Endodermal cell (in vitro differentiated cells): Measurements from ENCODE around the gene CDT1. TPM values are rescaled to one million over a fixed set of nuclear protein-coding genes. Genes with fewer than 3 reads are reported as not detected.

ENCODE experiments used
- DNase-seq: peaks from one replicate; pipeline ENCODE4 v3.0.0-alpha.2; 2017
- H3K27ac ChIP-seq: 2 replicates; pipeline ENCODE4 v1.5.1; 2013; ENCODE audit warnings: mild to moderate bottlenecking, low read depth, low read length, moderate library complexity
- H3K27me3 ChIP-seq: 2 replicates; pipeline ENCODE4 v1.6.1; 2013; ENCODE audit warnings: mild to moderate bottlenecking, low read length, moderate library complexity; ENCODE audit not compliant: insufficient read depth, control insufficient read depth, poor library complexity, severe bottlenecking
- H3K36me3 ChIP-seq: 2 replicates; pipeline ENCODE4 v1.7.0; 2013; ENCODE audit warnings: mild to moderate bottlenecking, low read length, moderate library complexity; ENCODE audit not compliant: control insufficient read depth, insufficient read depth
- H3K4me1 ChIP-seq: one replicate; pipeline ENCODE4 v1.7.0; 2013; ENCODE audit warnings: low read length; ENCODE audit not compliant: control insufficient read depth, insufficient read depth
- H3K4me3 ChIP-seq: 2 replicates; pipeline ENCODE4 v1.5.1; 2013; ENCODE audit warnings: mild to moderate bottlenecking, low read length, moderate library complexity
- H3K9ac ChIP-seq: 2 replicates; pipeline ENCODE4 v1.6.1; 2013; ENCODE audit warnings: mild to moderate bottlenecking, low read length, moderate library complexity; ENCODE audit not compliant: poor library complexity, severe bottlenecking; ENCODE audit errors: extremely low read depth
- H3K9me3 ChIP-seq: 2 replicates; pipeline ENCODE4 v1.6.1; 2013; ENCODE audit warnings: mild to moderate bottlenecking, low read length, moderate library complexity; ENCODE audit not compliant: control insufficient read depth
- H3K27ac Mint-ChIP-seq: 2 replicates; pipeline ENCODE4 v1.8.0; 2020; ENCODE audit warnings: mixed read lengths
- H3K27me3 Mint-ChIP-seq: 2 replicates; pipeline ENCODE4 v1.8.0; 2021; ENCODE audit warnings: mild to moderate bottlenecking, mixed read lengths; ENCODE audit not compliant: insufficient read depth
- H3K36me3 Mint-ChIP-seq: 2 replicates; pipeline ENCODE4 v1.8.0; 2020; ENCODE audit warnings: low read depth, mixed read lengths
- H3K4me1 Mint-ChIP-seq: 2 replicates; pipeline ENCODE4 v1.8.0; 2020; ENCODE audit warnings: mixed read lengths
- H3K4me3 Mint-ChIP-seq: 2 replicates; pipeline ENCODE4 v1.8.0; 2020; ENCODE audit warnings: mild to moderate bottlenecking, moderate library complexity, mixed read lengths
- H3K9me3 Mint-ChIP-seq: 2 replicates; pipeline ENCODE4 v1.8.0; 2020; ENCODE audit warnings: mild to moderate bottlenecking, mixed read lengths
- CTCF ChIP-seq: fragments of 200-600 bp; sonication (generic); conservative IDR thresholded peaks from 2 replicates; pipeline ENCODE4 v1.5.0; 2021; ENCODE audit warnings: antibody characterized with exemption, mild to moderate bottlenecking
- WGBS, 2 experiments: methylation state at CpG; one replicate each; pipeline versions ENCODE4 v1.1.5 to v1.1.7; 2013; ENCODE audit warnings: missing lambda C conversion rate in 2 of 2, mixed read lengths in 1 of 2; ENCODE audit not compliant: insufficient coverage in 1 of 2, insufficient read length in 1 of 2; 5-methylcytosine and 5-hydroxymethylcytosine counted together
- total RNA-seq, 2 donors: library from RNA; stranded (reverse); fragmentation: NEBNext Ultra II Directional in 1 of 2; extraction: Animal tissue kit (Norgen Biotek cat#: 25700) in 1 of 2; gene quantifications; 2 replicates in 1 of 2; 3 replicates in 1 of 2; pipeline ENCODE4 v1.2.1, GENCODE V29; 2021

The CDT1 gene
- total RNA-seq, 2 donors from 2014 or later: 57.1 to 63.0 TPM

- Histone ChIP-seq H3K4me1 (no peaks in the 10 kb centered on the region), H3K27ac (no peak overlapping the region), H3K9ac (no peak overlapping the region), H3K27me3 (no peaks in the 10 kb centered on the region), H3K4me3 (no peak overlapping the region), H3K9me3 (no peaks in the 10 kb centered on the region), H3K36me3 (no peaks in the 10 kb centered on the region)
- Mint-ChIP-seq H3K27ac (no peak overlapping the region), H3K27me3 (no peaks in the 10 kb centered on the region), H3K4me1 (peaks cover 5% of the 10 kb centered on the region), H3K4me3 (no peak overlapping the region), H3K36me3 (peaks cover 4% of the 10 kb centered on the region), H3K9me3 (no peaks in the 10 kb centered on the region)
- no peak for DNase-seq
- WGBS, 2 experiments: 92 to 94% methylated on average over 34 to 40 of the region's 40 CpGs
- TF ChIP-seq CTCF: no peak
These were observed 14.4 kb downstream of the CDT1 start for GRCh38 chr16:88817785-88818574.

GRCh38 chr16:88818575-88818874 is 14.9 kb downstream of the CDT1 start:
- no peak for TF ChIP-seq CTCF
- Mint-ChIP-seq H3K36me3 (peaks cover 6% of the 10 kb centered on the region), H3K4me1 (peaks cover 5% of the 10 kb centered on the region), H3K27ac (peak overlapping the region; percentile 30), H3K9me3 (no peaks in the 10 kb centered on the region), H3K27me3 (no peaks in the 10 kb centered on the region), H3K4me3 (no peak overlapping the region)
- DNase-seq: no peak
- no peaks in the 10 kb centered on the region for H3K4me1 ChIP-seq
- peak overlapping the region; percentile 32 for H3K27ac ChIP-seq
- 94 to 95% methylated on average over 15 to 18 of the region's 18 CpGs for WGBS, 2 experiments
- H3K9me3 ChIP-seq: no peaks in the 10 kb centered on the region
- no peaks in the 10 kb centered on the region for H3K36me3 ChIP-seq
- H3K9ac ChIP-seq: no peak overlapping the region
- no peaks in the 10 kb centered on the region for H3K27me3 ChIP-seq
- H3K4me3 ChIP-seq: no peak overlapping the region

- no peaks in the 10 kb centered on the region for H3K9me3 ChIP-seq
- H3K4me1 ChIP-seq: no peaks in the 10 kb centered on the region
- no peak overlapping the region for H3K4me3 ChIP-seq
- H3K27me3 ChIP-seq: no peaks in the 10 kb centered on the region
- H3K9ac ChIP-seq: no peak overlapping the region
- H3K27ac ChIP-seq: no peak overlapping the region
- Mint-ChIP-seq H3K4me1 (no peaks in the 10 kb centered on the region), H3K36me3 (peaks cover 10% of the 10 kb centered on the region), H3K27ac (no peak overlapping the region), H3K9me3 (no peaks in the 10 kb centered on the region), H3K27me3 (no peaks in the 10 kb centered on the region), H3K4me3 (no peak overlapping the region)
- DNase-seq: no peak
- 85 to 88% methylated on average over 13 to 16 of the region's 16 CpGs for WGBS, 2 experiments
- no peak for TF ChIP-seq CTCF
- no peaks in the 10 kb centered on the region for H3K36me3 ChIP-seq
These were observed 15.5 kb downstream of the CDT1 start for GRCh38 chr16:88819126-88819525.
